GM10248 (cell line): ENCODE results near the gene BSG.

Experiments
- CTCF ChIA-PET: fragments of 300-600 bp; sonication (Branson Sonifier 250); formaldehyde crosslinking; extraction: SDS; loops from one replicate; lab custom pipeline; 2021; ENCODE audit warnings: antibody characterized with exemption; lab: Yijun Ruan, JAX
- POLR2A ChIA-PET: fragments of 350-650 bp; sonication (Branson Sonifier 250); formaldehyde crosslinking; extraction: SDS; loops from one replicate; lab custom pipeline; 2020; ENCODE audit warnings: antibody characterized with exemption; lab: Yijun Ruan, JAX
- DNase-seq: peaks from one replicate; pipeline ENCODE4 v3.0.0; 2012; ENCODE audit errors: extremely low spot score
- CTCF ChIP-seq: IDR thresholded peaks from 2 replicates; pipeline ENCODE4 v1.5.1; 2012; ENCODE audit warnings: mild to moderate bottlenecking, low read depth; ENCODE audit errors: extremely low read depth, missing control alignments, control extremely low read depth

BSG gene

DNA sequence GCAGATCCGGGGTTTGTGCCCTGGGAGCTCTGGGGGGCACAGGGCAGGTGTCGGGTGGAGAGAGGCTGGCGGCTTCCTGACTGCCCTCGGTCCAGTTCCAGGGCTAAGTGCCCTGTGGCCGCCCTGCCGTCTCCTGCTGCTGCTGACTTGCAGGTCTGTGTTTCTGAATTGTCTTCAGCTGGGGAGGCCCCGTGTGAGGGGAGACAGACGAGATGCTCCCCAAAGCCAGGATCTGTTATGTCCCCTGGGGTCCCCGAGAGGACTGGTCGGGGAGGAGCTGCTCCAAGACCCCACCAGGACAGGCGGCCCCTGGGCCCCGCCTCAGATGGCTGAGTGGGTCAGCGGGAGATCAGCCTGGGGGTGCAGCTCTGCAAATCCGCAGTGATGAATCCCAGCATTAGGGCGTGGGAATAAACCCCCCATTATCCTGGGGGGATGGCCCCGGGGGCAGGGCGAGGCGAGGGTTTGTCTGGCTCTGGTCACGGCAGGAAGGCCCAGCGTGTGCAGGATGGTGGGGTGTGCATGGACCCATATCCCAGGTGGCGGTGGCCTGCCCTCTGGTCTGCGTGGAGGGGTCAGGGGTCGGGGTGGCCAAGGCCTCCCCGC is 22.0 kb downstream of the BSG start:
- no peak for TF ChIP-seq CTCF
- CTCF ChIA-PET, result interaction anchor here (1.6 kb wide), 1 partner anchor 10 kb away, joined by 3 read pairs; no protein-coding TSS in a partner anchor
- POLR2A ChIA-PET, result no interaction called here
- no peak for DNase-seq

- no peak for TF ChIP-seq CTCF
- ChIA-PET CTCF (interaction anchor here (1.1 to 1.6 kb wide), 3 partner anchors 10 to 16 kb away, joined by 3 read pairs; no protein-coding TSS in a partner anchor), POLR2A (no interaction called here)
- DNase-seq, result no peak
Measured at GRCh38 chr19:595326-596262, 23.2 kb downstream of the BSG start.

GRCh38 chr19:596263-596655 is 23.9 kb downstream of the BSG start:
- no peak for TF ChIP-seq CTCF
- POLR2A ChIA-PET, result no interaction called here
- CTCF ChIA-PET, result interaction anchor here (1.1 to 1.2 kb wide), 2 partner anchors 11 to 16 kb away, joined by 3 read pairs; no protein-coding TSS in a partner anchor
- DNase-seq, result no peak

DNA sequence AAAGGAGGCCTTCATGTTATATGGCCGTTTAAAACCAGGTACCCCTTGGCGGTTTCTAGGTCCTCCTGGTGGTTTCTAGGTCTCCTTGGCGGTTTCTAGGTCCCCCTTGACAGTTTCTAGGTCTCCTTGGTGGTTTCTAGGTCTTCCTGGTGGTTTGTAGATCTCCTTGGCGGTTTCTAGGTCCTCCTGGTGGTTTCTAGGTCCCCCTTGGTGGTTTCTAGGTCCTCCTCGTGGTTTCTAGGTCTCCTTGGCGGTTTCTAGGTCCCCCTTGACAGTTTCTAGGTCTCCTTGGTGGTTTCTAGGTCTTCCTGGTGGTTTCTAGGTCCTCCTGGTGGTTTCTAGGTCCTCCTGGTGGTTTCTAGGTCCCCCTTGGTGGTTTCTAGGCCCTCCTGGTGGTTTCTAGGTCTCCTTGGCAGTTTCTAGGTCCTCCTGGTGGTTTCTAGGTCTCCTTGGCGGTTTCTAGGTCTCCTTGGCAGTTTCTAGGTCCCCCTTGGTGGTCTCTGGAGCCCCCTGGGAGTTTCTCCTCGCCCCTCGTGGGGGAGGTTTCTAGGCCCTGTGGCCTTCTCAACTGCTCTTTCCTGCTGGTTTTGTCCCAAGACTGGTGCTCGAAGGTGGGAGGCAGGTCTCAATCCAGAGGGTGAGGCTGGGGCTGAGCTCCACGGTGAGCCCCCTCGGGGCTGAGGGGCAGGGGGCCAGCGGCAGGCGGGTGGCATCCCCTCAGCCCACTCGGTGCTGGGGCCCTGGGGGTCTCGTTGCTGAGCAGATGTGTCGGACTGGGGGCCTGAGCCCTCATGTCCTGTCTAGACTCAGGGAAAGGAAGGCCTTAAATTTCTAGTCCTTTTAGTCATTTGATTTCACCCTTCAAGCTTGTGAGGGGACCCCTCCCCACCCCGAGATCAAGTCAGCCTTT is 25.3 kb downstream of the BSG start:
- TF ChIP-seq CTCF, result no peak
- ChIA-PET POLR2A (no interaction called here), CTCF (no interaction called here)
- DNase-seq, result no peak

DNA sequence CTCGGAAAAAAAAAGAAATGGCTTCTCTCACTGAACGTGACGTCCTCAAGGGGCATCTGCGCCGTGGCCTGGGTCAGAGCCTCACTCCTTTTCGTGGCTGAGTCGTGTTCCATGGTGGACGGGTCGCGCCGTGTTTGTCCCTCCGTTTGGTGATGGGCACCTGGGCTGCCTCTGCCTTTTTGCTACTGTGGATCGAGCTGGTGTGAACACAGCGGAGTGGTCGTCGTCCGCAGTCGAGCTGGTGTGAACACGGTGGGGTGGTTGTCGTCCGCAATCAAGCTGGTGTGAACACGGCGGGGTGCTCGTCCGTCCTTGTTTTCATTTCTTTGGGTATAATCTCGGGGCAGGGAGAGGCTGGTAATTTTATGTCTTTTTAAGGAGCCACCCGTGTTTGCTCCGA is 28.9 kb downstream of the BSG start:
- ChIA-PET CTCF (no interaction called here), POLR2A (no interaction called here)

More for the DNA sequence above, 28.9 kb downstream of the BSG start:
- no peak for TF ChIP-seq CTCF
- no peak for DNase-seq
